Right lobe of liver (tissue), 6 donors: ENCODE measurements around the gene CACNB1. TPM values are rescaled to one million over a fixed set of nuclear protein-coding genes. Genes with fewer than 3 reads are reported as not detected.

Experiments
- ATAC-seq, 4 donors: fragments of 200-7000 bp; cut with Tn5 transposase; one replicate each; pipeline ENCODE4 v1.9.1; 2020; ENCODE audit warnings: mild to moderate bottlenecking in 4 of 4, moderate library complexity in 4 of 4
- DNase-seq, 3 donors: peaks; one replicate each; pipeline ENCODE4 v3.0.0-alpha.2; 2020
- H3K27ac ChIP-seq, 3 donors: fragments of 200-600 bp; one replicate each; pipeline ENCODE4 v1.8.0; 2022
- H3K27me3 ChIP-seq, 2 donors: fragments of 200-600 bp; one replicate each; pipeline ENCODE4 v1.8.0; 2022
- H3K36me3 ChIP-seq, 4 donors: fragments of 200-600 bp; sonication (generic) in 1 of 4; one replicate each; pipeline versions ENCODE4 v1.5.1 to v1.8.0; 2017 to 2022; ENCODE audit warnings: control low read depth in 1 of 4
- H3K4me1 ChIP-seq, 4 donors: fragments of 200-600 bp; sonication (generic) in 1 of 4; one replicate each; pipeline versions ENCODE4 v1.5.1 to v1.8.0; 2017 to 2022; ENCODE audit warnings: control low read depth in 1 of 4
- H3K4me3 ChIP-seq, 3 donors: fragments of 200-600 bp; one replicate each; pipeline ENCODE4 v1.8.0; 2022
- H3K9me3 ChIP-seq, 4 donors: fragments of 200-600 bp; sonication (generic) in 1 of 4; one replicate each; pipeline versions ENCODE4 v1.5.1 to v1.8.0; 2017 to 2022; ENCODE audit warnings: control low read depth in 1 of 4
- CTCF ChIP-seq, 4 donors: fragments of 200-600 bp in 3 of 4; fragments of 450-650 bp in 1 of 4; IDR thresholded peaks; one replicate each; pipeline versions ENCODE4 v1.5.1 to v1.8.0; 2016 to 2022; ENCODE audit warnings: antibody characterized with exemption in 4 of 4, mild to moderate bottlenecking in 2 of 4
- POLR2A ChIP-seq: fragments of 450-650 bp; IDR thresholded peaks from one replicate; pipeline ENCODE4 v1.6.1; 2017; ENCODE audit warnings: antibody characterized with exemption, mild to moderate bottlenecking
- WGBS: methylation state at CpG from one replicate; pipeline ENCODE4 v1.1.6; 2018; ENCODE audit warnings: low coverage, low lambda C conversion rate; ENCODE audit not compliant: insufficient coverage; ENCODE audit errors: missing lambda C conversion rate; 5-methylcytosine and 5-hydroxymethylcytosine counted together
- intact Hi-C, 2 donors: fragments of 100-400 bp; cut with DNase I; formaldehyde crosslinking; loops; one replicate each; pipeline versions ENCODE4 v1.11.2 to v1.14.1; 2022
- total RNA-seq, 6 experiments: library from RNA; depleted of rRNA in 2 of 6; stranded (reverse); fragments of >200 nt in 2 of 6; fragmentation: NEBNext Ultra II Directional in 3 of 6; extraction: Animal tissue kit (Norgen Biotek cat#: 25700) in 3 of 6; gene quantifications; one replicate each; pipeline versions ENCODE4 v1.1.0 to v1.2.4, GENCODE V29; 2016 to 2023
- donor health status: DM: no; HTN: yes; CAD: no.
- donor health status: DM: no; HTN: no; CAD: no.
- donor health status: DM: no; HTN: no; CAD: no.
- donor health status: DM: no; HTN: yes; CAD: no.
- donor health status: DM: no; HTN: yes; CAD: no.

Gene CACNB1
- total RNA-seq, 6 experiments from 2014 or later = 0.18 to 1.3 (median 0.27) TPM; not detected in 1

- no peaks in the 10 kb centered on the region for H3K36me3 ChIP-seq
- TF ChIP-seq POLR2A = no peak
- TF ChIP-seq CTCF (IDR thresholded peaks at IDR 0.05) = no peak
These were observed 30.0 kb upstream of the CACNB1 start for GRCh38 chr17:39227364-39227919.

GRCh38 chr17:39225959-39226683 lies 28.7 kb upstream of the CACNB1 start:
- ATAC-seq (peak in 3 of 4 donors; percentile 26 to 42 (median 33)), DNase-seq (no peak)
- H3K27me3 ChIP-seq = peaks cover 0 to 4% of the 10 kb centered on the region in 2 donors
- H3K9me3 ChIP-seq = no peaks in the 10 kb centered on the region
- H3K4me3 ChIP-seq = peak overlapping the region in 1 of 3 donors; percentile 16
- no peak for TF ChIP-seq CTCF (IDR thresholded peaks at IDR 0.05)
- TF ChIP-seq POLR2A = no peak
- peaks cover 0 to 7% (median 0%) of the 10 kb centered on the region in 4 donors for H3K4me1 ChIP-seq
- H3K36me3 ChIP-seq = no peaks in the 10 kb centered on the region
- no peak overlapping the region for H3K27ac ChIP-seq
- intact Hi-C loops = no loop called here
- 14% methylated on average over 20 of the region's 24 CpGs for WGBS

More at GRCh38 chr17:39227364-39227919, 30.0 kb upstream of the CACNB1 start:
- Histone ChIP-seq H3K4me3 (no peak overlapping the region), H3K9me3 (no peaks in the 10 kb centered on the region), H3K27me3 (peaks cover 0 to 4% of the 10 kb centered on the region in 2 donors), H3K27ac (no peak overlapping the region), H3K4me1 (peaks cover 0 to 7% (median 0%) of the 10 kb centered on the region in 4 donors)
- no peak for DNase-seq
- intact Hi-C loops = no loop called here
- WGBS = 70% methylated on average over 1 of the region's 2 CpGs
- no peak for ATAC-seq

GRCh38 chr17:39225308-39225958 lies 28.0 kb upstream of the CACNB1 start, which contains the start of gene STAC2:
Gene STAC2, minus strand, starts transcription at chr17:39225945. Its CDS starts 443 bp downstream, at chr17:39225502.
- no peak for DNase-seq
- H3K27me3 ChIP-seq = peaks cover 0 to 4% of the 10 kb centered on the region in 2 donors
- TF ChIP-seq POLR2A (no peak), CTCF (IDR thresholded peaks at IDR 0.05) (no peak)
- WGBS = 6% methylated on average over 12 of the region's 71 CpGs
- no peak within 1 kb of the TSS for H3K27ac ChIP-seq
- intact Hi-C loops = no loop called here
- no peaks in the 10 kb centered on the region for H3K9me3 ChIP-seq
- no peaks in the 10 kb centered on the region for H3K36me3 ChIP-seq
- no peak for ATAC-seq
- peaks cover 0 to 7% (median 0%) of the 10 kb centered on the region in 4 donors for H3K4me1 ChIP-seq
- peak within 1 kb of the TSS in 1 of 3 donors; percentile 16 for H3K4me3 ChIP-seq

- ATAC-seq (no peak), DNase-seq (no peak)
- Histone ChIP-seq H3K27me3 (peaks cover 0 to 4% of the 10 kb centered on the region in 2 donors), H3K27ac (no peak overlapping the region), H3K36me3 (no peaks in the 10 kb centered on the region), H3K4me1 (peaks cover 0 to 7% (median 0%) of the 10 kb centered on the region in 4 donors), H3K9me3 (no peaks in the 10 kb centered on the region), H3K4me3 (peak overlapping the region in 1 of 3 donors; percentile 16)
- TF ChIP-seq POLR2A = no peak
- TF ChIP-seq CTCF (IDR thresholded peaks at IDR 0.05) = no peak
- intact Hi-C loops = no loop called here
- WGBS = 3% methylated on average over 33 of the region's 68 CpGs
These were observed 27.4 kb upstream of the CACNB1 start for GRCh38 chr17:39224778-39225307.
